ENCODE results near the gene SLC15A1.
"Not testable (repeated sequence)": the region's sequence is repeated elsewhere in the genome, so short reads cannot be mapped to it uniquely, and the experiment has no call there.

Gene SLC15A1

GRCh38 chr13:98651744-98652143 lies 100.7 kb downstream of the SLC15A1 start:
- DNase-seq, result no peak

- DNase-seq, result no peak
Observed at GRCh38 chr13:98650396-98651107, 101.9 kb downstream of the SLC15A1 start.

- DNase-seq, result no peak
Observed at GRCh38 chr13:98649861-98650260, 102.6 kb downstream of the SLC15A1 start.

- no peak for DNase-seq
Observed at GRCh38 chr13:98648686-98649085, 103.8 kb downstream of the SLC15A1 start.

- DNase-seq, result no peak
Observed at GRCh38 chr13:98648141-98648540, 104.3 kb downstream of the SLC15A1 start.

GRCh38 chr13:98647121-98647520 lies 105.4 kb downstream of the SLC15A1 start:
- no peak for DNase-seq

GRCh38 chr13:98643479-98643878 lies 109.0 kb downstream of the SLC15A1 start:
- DNase-seq, result no peak

GRCh38 chr13:98641075-98641474 lies 111.4 kb downstream of the SLC15A1 start:
- DNase-seq, result no peak

- DNase-seq, result not testable (repeated sequence)
Observed at GRCh38 chr13:98639785-98640184, 112.7 kb downstream of the SLC15A1 start.

GRCh38 chr13:98638352-98638751 lies 114.1 kb downstream of the SLC15A1 start:
- DNase-seq, result not testable (repeated sequence)
